ENCODE results near the gene PLXNC1.

The PLXNC1 gene

DNA sequence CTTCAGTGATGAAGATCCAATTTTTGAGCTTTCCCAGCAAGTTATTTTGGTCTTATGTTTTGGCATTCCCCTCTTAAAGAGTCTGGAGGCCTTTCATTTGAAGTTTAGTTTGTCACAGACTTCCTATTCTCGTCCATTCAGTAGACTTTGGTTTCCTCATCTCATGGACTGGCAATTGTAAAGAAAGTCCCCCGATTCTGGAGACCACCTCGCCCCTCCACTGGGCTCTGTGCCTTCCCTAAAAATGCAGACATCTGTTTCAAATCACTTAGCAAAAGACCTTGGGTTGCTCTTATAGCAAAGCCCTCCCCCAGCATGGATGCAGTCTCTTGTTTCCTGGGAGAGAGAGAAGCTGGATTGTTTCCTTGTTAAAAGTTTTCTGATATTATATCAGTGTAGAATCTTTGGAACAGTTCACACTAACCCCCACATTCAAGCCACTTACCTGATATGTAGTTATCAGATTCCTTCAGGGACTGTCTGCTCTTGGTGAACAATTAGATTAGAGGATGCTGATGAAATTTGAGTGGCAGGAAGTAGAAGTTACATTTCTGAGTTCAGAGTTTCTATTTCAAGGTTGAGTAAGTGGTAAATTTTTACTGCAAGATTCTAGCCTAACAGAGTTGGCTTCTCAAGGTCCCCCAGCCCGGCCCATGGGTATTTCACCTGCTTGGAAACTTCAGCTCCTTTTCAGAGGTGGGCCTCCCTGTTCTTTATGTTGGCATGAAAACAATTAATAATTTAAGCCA lies 56.3 kb downstream of the PLXNC1 start:
- no peak for DNase-seq (ENCODE audit: low spot score)

DNA sequence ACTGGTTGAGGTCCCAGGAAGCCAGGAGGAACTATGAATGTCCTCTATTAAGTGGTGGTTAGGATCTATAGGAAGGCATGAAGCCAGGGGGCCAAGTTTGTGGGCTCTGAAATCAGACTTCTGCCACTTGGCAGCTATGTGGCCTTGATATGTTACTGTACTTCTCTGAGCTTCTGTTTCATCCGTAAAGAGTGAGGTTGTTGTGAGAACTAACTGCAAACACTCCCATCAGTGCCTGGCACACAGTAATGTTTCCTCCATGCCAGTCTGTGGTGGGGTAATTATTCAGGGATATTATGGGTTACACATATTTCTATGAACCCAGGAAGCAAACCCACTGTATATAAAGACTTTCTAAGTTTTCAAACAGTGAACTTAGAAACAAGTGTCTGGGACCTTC lies 57.4 kb downstream of the PLXNC1 start:
- no peak for DNase-seq (ENCODE audit: low spot score)

DNA sequence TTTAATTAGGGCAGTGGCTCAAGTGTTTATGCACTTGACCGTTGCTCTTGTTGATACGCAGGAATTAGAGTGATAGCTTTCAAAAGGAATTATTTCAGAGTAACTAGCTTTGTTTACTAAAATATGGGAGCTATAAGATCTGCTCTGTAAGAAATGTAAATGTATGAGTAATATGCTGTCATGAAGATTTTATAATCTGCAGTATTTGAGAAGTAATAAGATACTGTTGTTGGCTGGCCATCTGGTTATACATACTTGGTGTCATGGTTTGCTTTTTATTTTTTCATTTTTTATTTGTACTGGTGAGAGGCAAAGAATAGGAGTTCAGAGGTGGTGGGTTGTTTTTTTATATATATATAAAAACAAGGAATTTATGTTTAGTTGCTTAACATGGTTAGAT lies 58.5 kb downstream of the PLXNC1 start:
- no peak for DNase-seq (ENCODE audit: low spot score)

DNA sequence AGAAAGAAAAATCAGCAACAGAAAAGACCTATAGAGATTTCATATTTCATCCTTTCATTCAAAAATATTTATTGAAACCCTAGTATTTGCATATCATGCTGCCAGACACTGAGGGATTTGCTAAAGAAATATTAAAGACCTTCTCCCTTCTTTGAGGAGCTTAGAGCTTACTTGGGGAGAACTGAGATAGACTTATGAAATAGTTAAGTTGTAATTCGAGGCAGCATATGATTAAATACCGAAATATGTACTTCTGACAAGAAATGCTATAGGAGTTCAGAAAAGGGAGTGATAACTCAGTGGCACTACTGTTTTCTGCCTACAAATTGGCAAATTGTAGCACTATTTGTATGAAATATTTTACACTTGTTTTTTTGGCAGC lies 59.1 kb downstream of the PLXNC1 start:
- DNase-seq (ENCODE audit: low spot score), result no peak

DNA sequence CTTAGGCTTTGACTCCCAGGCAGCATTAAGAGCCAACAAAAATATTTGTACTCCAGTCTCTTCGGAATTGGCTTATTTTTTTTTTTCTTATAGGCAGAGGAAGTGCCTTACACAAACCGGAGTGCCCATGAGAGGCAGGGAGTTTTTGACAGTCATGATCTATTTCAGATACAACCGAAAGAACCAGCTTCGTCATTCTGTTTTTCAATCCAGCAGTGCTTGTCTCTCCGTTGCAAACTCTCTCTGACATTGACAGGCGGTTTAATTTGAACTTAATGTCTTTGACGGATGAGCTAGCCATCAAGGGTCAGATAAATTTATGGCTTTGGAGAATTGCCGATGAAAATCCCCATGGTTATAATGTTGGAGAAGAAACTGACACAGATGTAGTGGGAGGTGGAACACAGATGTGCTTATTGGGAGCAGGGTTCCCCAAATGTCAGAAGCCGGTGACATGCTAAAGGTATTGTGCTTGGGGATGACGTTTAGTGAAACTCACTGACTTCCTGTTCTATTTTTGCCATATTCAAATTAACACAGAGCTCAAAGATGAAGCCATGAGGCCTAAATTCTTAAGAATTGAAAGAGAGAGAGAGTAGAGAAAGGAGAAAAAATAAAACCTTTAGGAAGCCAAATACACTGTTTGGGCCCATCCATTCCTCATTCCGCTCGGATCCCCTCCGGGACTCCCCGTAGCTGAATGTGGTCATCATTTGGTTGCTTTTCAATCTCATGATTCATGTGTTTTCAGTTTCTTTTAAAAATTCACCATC lies 59.7 kb downstream of the PLXNC1 start:
- DNase-seq (ENCODE audit: low spot score), result no peak

DNA sequence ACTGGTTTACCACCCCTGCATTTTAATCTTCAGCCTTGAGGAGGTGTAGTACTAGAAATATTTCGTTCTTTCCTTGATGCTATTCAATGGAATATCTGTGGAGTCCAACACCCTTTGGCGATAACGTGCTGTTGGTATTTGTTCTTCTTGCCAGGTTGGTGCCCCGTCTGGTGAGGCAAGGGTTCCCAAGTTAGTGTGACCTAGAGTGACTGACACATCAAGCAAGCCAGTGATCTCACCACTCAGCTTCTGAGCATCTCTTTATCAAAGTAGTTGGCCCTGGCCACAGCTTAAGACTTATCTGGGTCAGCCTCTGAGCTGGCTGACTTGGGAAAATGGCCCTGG lies 60.2 kb downstream of the PLXNC1 start:
- DNase-seq (ENCODE audit: low spot score), result no peak

DNA sequence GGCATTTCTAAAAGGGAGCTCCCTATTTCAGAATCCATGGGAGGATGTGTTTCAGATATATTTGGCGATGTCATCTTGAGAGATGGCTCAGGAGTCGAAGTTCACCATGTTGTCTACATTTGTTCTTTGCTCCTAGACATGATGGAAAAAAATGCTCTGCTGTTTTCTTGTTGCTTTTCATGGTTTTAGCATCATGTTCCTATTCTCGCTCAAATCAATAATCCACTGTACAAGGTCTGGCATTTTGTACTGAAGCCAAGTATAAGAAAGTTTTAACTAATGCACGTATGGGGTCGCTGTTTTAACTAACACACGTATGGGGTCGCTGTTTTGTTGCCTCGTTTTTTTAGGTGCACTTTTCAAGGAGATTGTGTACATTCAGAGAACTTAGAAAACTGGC lies 60.9 kb downstream of the PLXNC1 start:
- DNase-seq (ENCODE audit: low spot score), result no peak

DNA sequence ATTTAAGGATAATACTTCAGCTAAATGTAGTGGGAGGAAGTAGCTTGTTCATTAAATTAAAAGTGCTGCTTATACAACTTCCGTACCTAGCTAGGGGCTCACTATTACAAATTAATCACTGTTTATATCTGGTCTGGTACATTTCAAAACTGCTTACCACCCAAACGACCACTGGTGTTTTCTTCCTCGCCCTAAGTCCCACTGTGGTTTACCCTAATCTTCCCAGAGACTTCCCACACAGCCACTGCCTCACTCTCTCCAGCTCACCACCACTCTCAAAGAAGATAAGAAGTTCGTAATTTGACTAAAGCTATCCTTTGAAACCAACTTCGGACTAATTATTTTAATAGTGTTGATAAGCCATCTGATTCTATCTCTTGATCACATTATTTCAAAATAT lies 62.6 kb downstream of the PLXNC1 start:
- no peak for DNase-seq (ENCODE audit: low spot score)

DNA sequence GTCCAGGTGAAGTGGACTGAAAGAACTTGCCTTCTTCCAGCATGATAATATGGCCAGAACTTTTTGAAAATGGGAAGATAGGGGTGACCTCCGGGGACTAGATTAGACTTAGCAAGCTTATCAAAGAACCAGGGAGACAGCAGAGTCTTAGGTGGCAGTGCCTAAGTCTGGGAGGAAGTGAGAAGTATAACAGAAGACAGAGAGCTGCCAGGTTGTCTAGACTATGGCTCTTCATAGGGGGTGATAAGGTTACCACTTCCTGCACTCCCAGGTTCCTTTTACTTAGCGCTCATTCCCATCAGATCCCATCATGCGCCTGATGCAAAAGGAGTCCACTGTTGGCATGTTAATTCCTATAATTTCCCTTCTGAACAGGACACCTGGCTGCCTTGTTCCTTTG lies 69.9 kb downstream of the PLXNC1 start:
- no peak for DNase-seq (ENCODE audit: low spot score)

DNA sequence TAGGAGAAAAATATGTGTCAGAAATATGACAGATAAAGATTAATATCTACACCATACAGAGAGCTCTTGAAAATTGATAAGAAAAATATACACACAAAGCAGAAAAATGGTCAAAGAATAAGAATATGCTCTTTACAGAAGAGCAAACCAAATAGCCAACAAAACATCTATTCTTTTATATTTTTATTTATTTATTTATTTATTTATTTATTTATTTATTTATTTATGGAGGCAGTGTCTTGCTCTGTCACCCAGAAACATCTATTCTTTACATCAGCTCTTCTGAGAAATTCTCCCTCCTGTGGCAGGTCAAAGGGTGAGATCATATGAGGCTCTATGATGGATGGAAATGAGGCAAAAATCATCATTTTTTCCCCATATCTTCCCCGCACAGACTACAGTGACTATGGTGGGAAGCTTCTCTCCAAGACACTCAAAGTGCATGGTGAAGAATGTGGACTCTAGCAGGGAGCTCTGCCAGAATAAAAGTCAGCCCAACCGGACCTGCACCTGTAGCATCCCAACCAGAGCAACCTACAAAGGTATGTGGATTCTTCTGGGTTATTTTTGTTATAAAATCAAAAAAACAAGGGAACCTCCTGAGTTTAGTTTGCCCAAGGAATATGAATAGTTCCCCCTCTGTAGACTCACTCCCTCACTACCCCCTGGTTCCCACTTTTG lies 71.4 kb downstream of the PLXNC1 start:
- DNase-seq (ENCODE audit: low spot score), result no peak

DNA sequence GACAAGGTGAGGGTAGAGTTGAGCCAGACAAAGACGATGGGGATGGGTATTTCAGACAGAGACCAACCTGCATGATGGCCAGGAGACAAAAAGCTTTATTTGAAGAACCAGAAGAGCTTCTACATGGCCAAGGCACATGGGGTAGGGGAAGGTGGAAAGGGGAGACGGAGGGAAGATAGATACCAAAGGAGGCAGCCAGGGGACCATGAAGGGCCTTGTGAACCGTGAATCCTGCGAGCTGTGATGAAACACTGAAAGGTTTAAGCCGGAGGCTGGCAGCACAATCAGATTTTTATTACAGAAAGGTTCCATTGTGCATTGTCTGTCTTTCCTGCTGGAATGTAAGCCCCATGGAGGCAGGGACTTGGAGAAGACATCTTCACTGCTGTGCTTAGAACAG lies 72.4 kb downstream of the PLXNC1 start:
- DNase-seq (ENCODE audit: low spot score), result no peak

DNA sequence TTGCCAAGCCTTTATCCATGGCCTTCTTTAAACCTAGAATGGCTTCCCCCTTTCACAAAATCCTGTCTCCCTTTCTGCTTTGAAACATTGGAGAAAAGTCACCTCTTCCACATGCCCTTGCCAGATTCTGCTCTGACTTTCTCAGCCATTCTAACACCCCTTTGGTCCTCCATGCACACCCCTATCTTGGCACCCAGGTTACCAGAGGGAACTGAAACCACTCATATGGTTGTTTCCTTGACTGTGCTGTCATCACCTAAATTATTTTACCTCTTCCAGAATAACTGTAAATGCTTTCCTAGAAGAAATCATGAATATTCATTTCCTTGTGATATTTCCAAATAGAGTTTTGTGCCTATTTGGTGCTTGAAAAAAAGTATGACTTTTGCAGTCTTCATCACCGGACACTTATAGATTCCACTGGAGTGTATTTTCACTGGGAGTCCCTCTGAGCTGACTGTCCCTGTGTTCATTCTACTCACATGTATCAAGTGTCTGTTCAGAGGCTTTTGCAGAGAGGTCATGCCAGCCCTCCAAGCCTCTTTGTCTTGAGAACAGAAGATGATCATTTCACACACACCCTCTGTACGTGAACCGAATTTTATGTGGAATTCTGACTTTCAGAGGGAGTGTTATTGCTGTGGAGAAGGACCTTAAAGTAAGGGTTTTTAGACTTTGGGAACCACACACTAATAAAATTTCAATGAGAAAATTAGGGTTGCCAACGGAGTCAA lies 74.1 kb downstream of the PLXNC1 start:
- no peak for DNase-seq (ENCODE audit: low spot score)

DNA sequence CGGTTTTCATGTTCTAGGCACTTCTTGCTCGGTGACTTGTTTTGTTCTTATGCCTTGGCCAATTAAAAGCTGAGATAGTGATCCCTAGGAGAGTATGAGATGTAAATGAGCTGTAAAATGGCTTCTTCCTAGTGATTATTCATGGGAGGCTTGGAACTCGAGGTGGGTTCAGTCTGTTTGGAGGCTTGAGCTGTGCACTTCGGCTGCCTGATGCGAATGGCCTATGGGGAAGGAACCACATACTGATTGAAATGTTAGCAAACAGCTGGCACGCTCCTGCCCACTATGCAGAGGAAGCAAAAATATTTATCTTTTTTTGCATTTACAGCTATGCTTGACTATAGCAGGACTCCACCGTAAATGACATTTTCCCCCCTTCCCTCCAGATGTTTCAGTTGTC lies 75.5 kb downstream of the PLXNC1 start:
- DNase-seq (ENCODE audit: low spot score), result no peak

DNA sequence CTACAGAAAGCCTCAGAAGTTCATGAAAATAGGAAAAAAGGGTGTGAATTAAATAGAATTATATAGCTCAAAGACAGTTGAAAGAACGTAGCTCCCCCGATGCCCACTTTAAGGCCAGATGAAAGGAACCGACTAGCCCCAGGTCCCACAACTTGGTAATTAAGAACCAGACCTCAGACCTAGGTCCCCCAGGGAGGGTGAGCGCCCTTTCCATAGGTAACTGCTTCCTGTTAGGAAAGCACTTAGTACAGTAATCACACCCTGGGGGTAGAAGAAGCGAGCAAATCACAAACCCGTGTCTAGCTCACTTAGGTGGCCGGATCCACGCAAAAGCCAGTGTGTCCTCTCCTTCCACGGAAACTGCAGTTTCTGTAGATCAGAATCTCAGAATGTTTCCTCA lies 77.1 kb downstream of the PLXNC1 start:
- DNase-seq (ENCODE audit: low spot score), result no peak

DNA sequence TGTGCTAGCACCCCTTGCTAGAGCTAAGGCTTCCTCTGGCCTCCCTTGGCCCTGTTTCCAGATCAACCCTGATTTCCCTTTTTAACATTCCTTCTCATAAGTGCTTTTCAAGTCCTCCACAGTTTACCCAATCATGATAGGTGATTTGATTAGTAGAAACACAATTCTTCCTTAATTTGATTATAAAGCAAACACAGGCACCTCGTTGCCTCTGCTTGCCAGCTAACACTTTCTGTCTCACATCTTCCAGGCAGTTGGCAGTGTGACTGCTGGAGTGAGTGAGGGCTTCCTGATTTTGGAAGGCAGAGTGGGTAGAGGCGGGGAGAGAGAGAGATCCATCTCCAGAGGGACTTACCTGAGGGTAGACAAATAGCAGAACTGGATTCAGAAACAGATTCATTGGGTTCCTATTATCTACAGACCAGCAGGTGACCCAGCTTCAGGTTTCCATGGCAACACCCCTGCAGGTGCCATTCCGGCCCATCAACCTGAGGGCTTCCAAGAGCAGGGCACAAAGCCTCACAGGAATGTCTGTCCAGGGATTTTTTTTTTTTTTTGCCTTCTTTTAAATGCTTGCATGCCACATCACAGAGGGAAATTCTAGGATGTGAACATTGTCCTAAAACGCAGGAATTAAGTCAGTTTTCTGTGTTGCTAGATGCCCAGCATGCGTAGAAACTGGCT lies 77.7 kb downstream of the PLXNC1 start:
- DNase-seq (ENCODE audit: low spot score), result peak; percentile 29

DNA sequence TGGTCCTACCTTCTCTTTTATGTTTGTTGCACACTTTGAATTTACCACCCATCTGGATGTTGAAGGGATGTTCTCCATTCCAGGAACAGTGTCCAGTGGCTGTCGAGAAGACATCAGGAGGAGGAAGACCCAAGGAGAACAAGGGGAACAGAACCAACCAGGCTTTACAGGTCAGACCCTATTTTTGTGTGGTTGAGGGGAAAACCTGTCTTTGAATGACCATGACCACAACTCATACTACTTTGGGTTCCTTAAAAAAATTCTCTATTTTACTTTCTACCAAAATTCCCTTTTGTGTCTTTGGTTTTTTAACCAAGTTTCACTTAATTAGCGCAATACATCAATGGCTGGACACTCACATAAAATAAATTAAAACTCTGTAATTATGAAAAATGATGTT lies 78.7 kb downstream of the PLXNC1 start:
- DNase-seq (ENCODE audit: low spot score), result no peak

DNA sequence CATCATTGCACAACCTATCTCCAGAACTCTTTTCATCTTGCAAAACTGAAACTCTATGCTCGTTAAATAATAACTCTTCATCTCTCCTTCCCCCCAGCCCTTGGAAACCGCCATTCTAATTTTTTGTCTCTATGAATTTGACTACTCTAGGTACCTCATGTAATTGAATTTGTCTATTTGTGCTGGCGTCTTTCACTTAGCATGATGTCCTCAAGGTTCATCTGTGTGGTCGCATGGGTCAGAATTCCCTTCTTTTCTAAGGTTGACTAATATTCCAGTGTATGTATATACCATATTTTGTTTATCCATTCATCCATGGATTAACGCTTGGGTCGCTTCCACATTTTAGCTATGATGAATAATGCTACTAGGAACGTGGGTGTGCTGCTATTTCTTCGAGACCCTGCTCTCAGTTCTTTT lies 80.1 kb downstream of the PLXNC1 start:
- DNase-seq (ENCODE audit: low spot score), result no peak

DNA sequence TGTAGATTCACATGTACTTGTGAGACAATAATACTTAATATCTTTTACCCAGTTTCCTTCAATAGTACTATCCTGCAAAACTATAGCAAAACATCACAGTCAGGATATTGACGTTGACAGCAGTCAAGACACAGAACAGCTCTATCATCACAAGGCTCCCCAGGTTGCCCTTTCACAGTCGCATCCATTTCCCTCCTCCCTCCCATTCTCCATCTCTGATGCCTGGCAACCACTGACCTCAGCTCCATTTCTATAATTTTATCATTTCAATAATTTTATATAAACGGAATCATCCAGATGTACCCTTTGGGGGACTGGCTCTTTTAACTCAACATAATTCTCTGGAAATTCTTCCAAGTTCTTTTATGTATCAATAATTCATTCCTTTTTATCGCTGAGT lies 81.5 kb downstream of the PLXNC1 start:
- DNase-seq (ENCODE audit: low spot score), result no peak

DNA sequence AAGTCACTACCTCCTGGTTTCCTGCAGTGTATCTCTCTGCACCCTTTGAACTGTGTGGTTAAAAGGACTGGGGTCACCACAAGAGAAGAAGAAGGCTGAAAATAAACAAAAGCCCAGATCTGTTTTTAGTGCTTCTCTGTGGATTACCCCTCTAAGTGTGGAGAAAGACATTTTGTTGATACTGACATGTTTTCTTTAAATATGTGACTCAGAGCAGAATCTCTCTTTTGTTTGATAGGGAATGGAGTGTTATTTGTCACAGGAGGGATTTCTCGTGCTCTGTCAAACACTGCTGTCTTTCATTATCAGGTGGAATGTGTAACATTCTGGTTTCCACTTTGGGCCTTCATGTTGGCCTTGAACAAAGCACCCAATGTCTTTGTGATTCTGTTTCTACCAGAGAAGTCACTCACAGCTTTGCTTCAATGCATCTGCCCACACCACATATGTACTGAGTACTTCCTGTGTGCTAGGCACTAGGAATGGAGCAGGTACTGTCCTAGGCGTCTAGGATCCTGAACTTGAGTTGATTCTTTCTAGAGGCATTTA lies 82.1 kb downstream of the PLXNC1 start:
- DNase-seq (ENCODE audit: low spot score), result no peak

DNA sequence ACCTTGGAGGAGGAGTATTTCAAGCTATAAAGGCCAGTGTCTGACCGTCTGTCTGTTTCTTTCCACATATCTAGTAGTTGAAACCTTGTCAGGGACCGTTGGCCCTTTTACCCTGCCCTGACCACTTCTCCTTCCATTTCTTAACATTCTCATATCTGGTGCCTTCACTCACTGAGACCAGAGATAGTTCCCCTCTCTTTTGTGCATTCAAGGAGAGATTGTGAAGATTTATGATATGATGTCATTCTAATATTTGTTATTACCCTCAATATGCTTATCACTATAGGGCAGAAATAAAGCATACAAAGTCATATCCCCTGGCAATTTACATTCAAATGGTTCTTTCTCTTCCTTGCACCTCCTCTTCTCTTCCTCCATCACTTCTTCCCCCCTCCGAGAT lies 83.3 kb downstream of the PLXNC1 start:
- DNase-seq (ENCODE audit: low spot score), result no peak

DNA sequence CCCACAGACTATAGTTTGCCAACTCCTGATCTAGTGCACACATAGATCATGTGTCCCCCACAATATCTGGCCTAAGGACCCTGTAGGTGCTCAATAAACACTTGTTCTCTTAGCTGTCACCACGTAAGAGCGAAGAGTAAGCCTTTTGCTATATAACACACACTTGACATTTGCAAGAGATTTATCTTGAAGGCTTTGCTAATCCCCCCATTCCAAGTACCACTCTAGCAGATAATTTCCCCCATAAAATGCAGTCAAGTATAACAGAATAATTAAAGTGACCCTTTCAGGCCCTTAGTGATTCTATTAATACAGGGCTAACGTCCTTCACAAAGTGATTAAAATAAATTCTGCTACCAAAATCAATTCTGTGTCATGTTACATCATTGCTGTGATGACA lies 87.5 kb downstream of the PLXNC1 start:
- no peak for DNase-seq (ENCODE audit: low spot score)
